ENCODE measurements around the gene LTF. TPM values are rescaled to one million over a fixed set of nuclear protein-coding genes. Genes with fewer than 3 reads are reported as not detected.

The LTF gene
- total and polyA plus RNA-seq, 9 of the 15 experiments (the other 6 are each of a cell fraction or from before 2014, with no cell fraction given): 0.07 TPM; not detected in 8

GRCh38 chr3:46479696-46480095 is 15.0 kb upstream of the LTF start (continued):
- TF ChIP-seq PBX2 (CRISPR knock-in tag; IDR thresholded peaks at IDR 0.05; ENCODE audit: low read depth) (no peak), PBX2 (tag; conservative IDR thresholded peaks at IDR 0.05; ENCODE audit: low read depth) (no peak), PHF8 (IDR thresholded peaks at IDR 0.05; ENCODE audit: borderline replicate concordance, low read length) (no peak)

DNA sequence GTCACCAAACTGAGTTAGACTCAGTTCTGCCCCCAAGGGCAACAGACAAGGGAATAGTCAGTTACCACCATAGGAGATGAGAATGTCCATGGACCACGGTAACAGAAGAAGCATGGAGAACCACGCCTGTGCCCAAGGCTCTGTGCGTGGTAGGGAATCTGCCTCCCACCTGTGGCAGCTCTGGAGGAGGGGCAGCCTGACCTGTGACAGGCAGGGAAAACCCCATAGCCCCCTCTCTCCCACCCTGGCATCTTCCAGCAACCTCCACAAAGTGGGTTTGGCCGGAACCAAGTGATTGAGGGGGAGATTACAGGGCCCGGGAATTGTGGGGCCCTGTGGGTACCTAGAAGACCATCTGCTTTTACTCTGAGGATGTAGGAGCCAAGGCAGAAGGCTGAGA is 14.3 kb upstream of the LTF start:
- H3K4me2 ChIP-seq (ENCODE audit: insufficient read depth, low read length): no peak overlapping the region
- H3K9ac ChIP-seq (ENCODE audit: insufficient read depth in 1 of 2, low read depth in 2 of 2, low read length in 2 of 2): no peak overlapping the region
- H4K20me1 ChIP-seq (replicated peaks; ENCODE audit: control insufficient read depth, insufficient read depth, low read length): no peaks in the 10 kb centered on the region
- no TSS peak for BruUV-seq (replicated peaks)
- ChIA-PET POLR2A (no interaction called here), CTCF (ENCODE audit: low intra/inter-chr PET ratio) (no interaction called here)
- no peak overlapping the region for H3K4me3 ChIP-seq
- no peaks in the 10 kb centered on the region for H3K79me2 ChIP-seq (ENCODE audit: control insufficient read depth, insufficient read depth, low read length)
- no peak overlapping the region for H2AFZ ChIP-seq (ENCODE audit: low read depth, low read length)
- H3K36me3 ChIP-seq (ENCODE audit: control insufficient read depth, insufficient read depth, low read length): no peaks in the 10 kb centered on the region
- intact Hi-C loops (cut with micrococcal nuclease) (no loop called here), in situ Hi-C loops (cut with MboI) (no loop called here)
- no peaks in the 10 kb centered on the region for H3K9me1 ChIP-seq (ENCODE audit: control insufficient read depth, insufficient read depth, low read length)
- H3K9me3 ChIP-seq (replicated peaks; ENCODE audit: control insufficient read depth, insufficient read depth, low read depth, low read length): no peaks in the 10 kb centered on the region
- no peaks in the 10 kb centered on the region for H3K4me1 ChIP-seq (replicated peaks in 1 of 2; ENCODE audit: control insufficient read depth in 2 of 2, insufficient read depth in 2 of 2, low read length in 2 of 2)
- ATAC-seq (no peak), DNase-seq (ENCODE audit: extremely low read depth in 1 of 4, low spot score in 3 of 4) (no peak), FAIRE-seq (no peak)
- peaks cover 24 to 38% of the 10 kb centered on the region in 2 experiments for H3K27me3 ChIP-seq (ENCODE audit: control insufficient read depth in 2 of 2, insufficient read depth in 2 of 2, low read length in 2 of 2)
- H3K27ac ChIP-seq (ENCODE audit: extremely low read depth, low read depth, low read length): no peak overlapping the region
- WGBS (ENCODE audit: insufficient coverage, low coverage, missing lambda C conversion rate): 0% methylated on average over 5 of the region's 5 CpGs
- no peak for TF ChIP-seq BCLAF1 (IDR thresholded peaks at IDR 0.05; ENCODE audit: borderline replicate concordance in 1 of 2, control insufficient read depth in 1 of 2, low read depth in 2 of 2, low read length in 1 of 2)
- no peak for TF ChIP-seq HOXB6 (CRISPR knock-in tag; IDR thresholded peaks at IDR 0.05; ENCODE audit: borderline replicate concordance)
- no peak for TF ChIP-seq ZNF584 (CRISPR knock-in tag; IDR thresholded peaks at IDR 0.05; ENCODE audit: low read depth)
- TF ChIP-seq SMARCA5 (IDR thresholded peaks at IDR 0.05): no peak
- TF ChIP-seq ZFPM2 (CRISPR knock-in tag; IDR thresholded peaks at IDR 0.05): no peak
- no peak for TF ChIP-seq CHD4 (IDR thresholded peaks at IDR 0.05; ENCODE audit: insufficient read depth, insufficient replicate concordance, low read depth, low read length, poor library complexity, severe bottlenecking)
- TF ChIP-seq KDM5B (IDR thresholded peaks at IDR 0.05; ENCODE audit: insufficient replicate concordance, low read depth, low read length): no peak
- TF ChIP-seq CBX8 (IDR thresholded peaks at IDR 0.05; ENCODE audit: borderline replicate concordance, extremely low read depth, low read depth, low read length, poor library complexity, severe bottlenecking): no peak
- no peak for TF ChIP-seq ZNF197 (CRISPR knock-in tag; IDR thresholded peaks at IDR 0.05; ENCODE audit: low read depth)

Measured in K562 (cell line).